Suprapubic skin (tissue), 3 donors: ENCODE results near the gene APIP.

Experiments used
- POLR2A ChIP-seq, 2 donors: fragments of 450-650 bp; IDR thresholded peaks; one replicate each; pipeline ENCODE4 v1.6.1; 2017; ENCODE audit warnings: antibody characterized with exemption in 2 of 2, mild to moderate bottlenecking in 2 of 2, moderate library complexity in 2 of 2
- TF ChIP-seq, protein P1 (sequence below), 2 donors: fragments of 200-600 bp in 1 of 2; fragments of 450-650 bp in 1 of 2; sonication (generic) in 1 of 2; IDR thresholded peaks; one replicate each; pipeline ENCODE4 v1.5.1; 2016 to 2019; ENCODE audit warnings: antibody characterized with exemption in 2 of 2, mild to moderate bottlenecking in 1 of 2, moderate library complexity in 1 of 2

DNA sequence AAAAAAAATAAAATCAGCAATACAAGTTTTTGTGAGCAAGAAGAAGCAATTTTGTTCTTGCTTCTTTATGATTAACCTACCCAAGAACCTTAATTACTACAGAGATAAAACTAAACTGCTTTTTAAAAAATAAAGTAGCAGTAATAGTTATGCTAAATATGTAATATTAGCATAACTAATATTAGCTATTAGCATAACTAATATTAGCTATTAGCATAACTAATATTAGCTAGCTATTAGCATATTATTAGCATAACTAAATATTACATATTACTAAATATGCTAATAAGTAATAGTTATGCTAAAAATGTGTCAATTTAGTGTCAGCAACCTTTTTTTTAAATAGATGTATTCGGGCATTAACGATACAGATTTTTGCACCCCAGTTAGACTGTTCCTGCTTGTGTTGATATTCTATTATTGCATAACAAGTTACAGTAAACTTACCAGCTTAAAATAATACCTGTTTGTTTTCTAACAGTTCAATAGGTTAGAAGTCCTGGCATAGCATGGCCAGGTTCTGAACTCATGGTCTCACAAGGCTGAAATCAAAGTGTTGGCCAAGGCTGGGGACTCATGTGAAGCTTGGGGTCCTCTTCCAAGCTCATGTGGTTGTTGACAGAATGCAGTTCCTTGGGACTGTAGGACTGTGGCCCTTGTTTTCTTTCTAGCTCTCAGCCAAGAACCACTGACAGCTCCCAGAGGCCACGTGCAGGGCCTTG, 48.6 kb upstream of the APIP start:
- no peak for TF ChIP-seq POLR2A (IDR thresholded peaks at IDR 0.05)
- TF ChIP-seq, protein P1, sequence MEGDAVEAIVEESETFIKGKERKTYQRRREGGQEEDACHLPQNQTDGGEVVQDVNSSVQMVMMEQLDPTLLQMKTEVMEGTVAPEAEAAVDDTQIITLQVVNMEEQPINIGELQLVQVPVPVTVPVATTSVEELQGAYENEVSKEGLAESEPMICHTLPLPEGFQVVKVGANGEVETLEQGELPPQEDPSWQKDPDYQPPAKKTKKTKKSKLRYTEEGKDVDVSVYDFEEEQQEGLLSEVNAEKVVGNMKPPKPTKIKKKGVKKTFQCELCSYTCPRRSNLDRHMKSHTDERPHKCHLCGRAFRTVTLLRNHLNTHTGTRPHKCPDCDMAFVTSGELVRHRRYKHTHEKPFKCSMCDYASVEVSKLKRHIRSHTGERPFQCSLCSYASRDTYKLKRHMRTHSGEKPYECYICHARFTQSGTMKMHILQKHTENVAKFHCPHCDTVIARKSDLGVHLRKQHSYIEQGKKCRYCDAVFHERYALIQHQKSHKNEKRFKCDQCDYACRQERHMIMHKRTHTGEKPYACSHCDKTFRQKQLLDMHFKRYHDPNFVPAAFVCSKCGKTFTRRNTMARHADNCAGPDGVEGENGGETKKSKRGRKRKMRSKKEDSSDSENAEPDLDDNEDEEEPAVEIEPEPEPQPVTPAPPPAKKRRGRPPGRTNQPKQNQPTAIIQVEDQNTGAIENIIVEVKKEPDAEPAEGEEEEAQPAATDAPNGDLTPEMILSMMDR (IDR thresholded peaks at IDR 0.05), result no peak
